Measurements from ENCODE around the gene NLK. TPM values are rescaled to one million over a fixed set of nuclear protein-coding genes. Genes with fewer than 3 reads are reported as not detected.

NLK gene
- total RNA-seq, 1 donor, result 10.5 TPM

GRCh38 chr17:28112181-28112580 lies 69.7 kb downstream of the NLK start:
- no peak for DNase-seq (ENCODE audit: insufficient read length, low spot score, missing footprints)
- Histone ChIP-seq H3K79me2 (ENCODE audit: insufficient read depth, low read length) (peaks cover 42% of the 10 kb centered on the region), H3K9me3 (ENCODE audit: low read depth, low read length) (no peaks in the 10 kb centered on the region), H3K4me3 (ENCODE audit: insufficient read depth, low read length) (no peak overlapping the region), H3K36me3 (ENCODE audit: insufficient read depth, low read length) (no peaks in the 10 kb centered on the region), H2AFZ (ENCODE audit: low read length) (no peak overlapping the region), H3K27me3 (ENCODE audit: insufficient read depth, low read length) (no peaks in the 10 kb centered on the region), H3K4me2 (ENCODE audit: insufficient read depth, low read length) (no peak overlapping the region), H3K4me1 (ENCODE audit: insufficient read depth, low read length) (peaks cover 4% of the 10 kb centered on the region), H4K20me1 (ENCODE audit: insufficient read depth, low read length) (no peaks in the 10 kb centered on the region), H3K27ac (ENCODE audit: low read depth, low read length) (no peak overlapping the region)
- no peak for TF ChIP-seq CTCF (IDR thresholded peaks at IDR 0.05; ENCODE audit: extremely low read depth, low read depth, low read length)

- Histone ChIP-seq H4K20me1 (ENCODE audit: insufficient read depth, low read length) (no peaks in the 10 kb centered on the region), H3K4me2 (ENCODE audit: insufficient read depth, low read length) (no peak overlapping the region), H3K27ac (ENCODE audit: low read depth, low read length) (no peak overlapping the region), H2AFZ (ENCODE audit: low read length) (no peak overlapping the region), H3K79me2 (ENCODE audit: insufficient read depth, low read length) (peaks cover 45% of the 10 kb centered on the region), H3K4me1 (ENCODE audit: insufficient read depth, low read length) (peaks cover 4% of the 10 kb centered on the region), H3K9me3 (ENCODE audit: low read depth, low read length) (no peaks in the 10 kb centered on the region), H3K27me3 (ENCODE audit: insufficient read depth, low read length) (no peaks in the 10 kb centered on the region), H3K36me3 (ENCODE audit: insufficient read depth, low read length) (no peaks in the 10 kb centered on the region), H3K4me3 (ENCODE audit: insufficient read depth, low read length) (no peak overlapping the region)
- no peak for TF ChIP-seq CTCF (IDR thresholded peaks at IDR 0.05; ENCODE audit: extremely low read depth, low read depth, low read length)
- DNase-seq (ENCODE audit: insufficient read length, low spot score, missing footprints), result no peak
Measured at GRCh38 chr17:28112606-28113005, 70.1 kb downstream of the NLK start.

GRCh38 chr17:28113269-28113668 lies 70.8 kb downstream of the NLK start:
- Histone ChIP-seq H3K36me3 (ENCODE audit: insufficient read depth, low read length) (no peaks in the 10 kb centered on the region), H3K4me1 (ENCODE audit: insufficient read depth, low read length) (peaks cover 4% of the 10 kb centered on the region), H3K79me2 (ENCODE audit: insufficient read depth, low read length) (peaks cover 45% of the 10 kb centered on the region), H2AFZ (ENCODE audit: low read length) (no peak overlapping the region), H3K27ac (ENCODE audit: low read depth, low read length) (no peak overlapping the region), H4K20me1 (ENCODE audit: insufficient read depth, low read length) (no peaks in the 10 kb centered on the region), H3K9me3 (ENCODE audit: low read depth, low read length) (no peaks in the 10 kb centered on the region), H3K27me3 (ENCODE audit: insufficient read depth, low read length) (no peaks in the 10 kb centered on the region), H3K4me2 (ENCODE audit: insufficient read depth, low read length) (no peak overlapping the region), H3K4me3 (ENCODE audit: insufficient read depth, low read length) (no peak overlapping the region)
- TF ChIP-seq CTCF (IDR thresholded peaks at IDR 0.05; ENCODE audit: extremely low read depth, low read depth, low read length), result no peak
- DNase-seq (ENCODE audit: insufficient read length, low spot score, missing footprints), result no peak

- Histone ChIP-seq H3K9me3 (ENCODE audit: low read depth, low read length) (no peaks in the 10 kb centered on the region), H3K4me2 (ENCODE audit: insufficient read depth, low read length) (no peak overlapping the region), H3K79me2 (ENCODE audit: insufficient read depth, low read length) (peaks cover 54% of the 10 kb centered on the region), H2AFZ (ENCODE audit: low read length) (no peak overlapping the region), H3K27ac (ENCODE audit: low read depth, low read length) (no peak overlapping the region), H3K4me3 (ENCODE audit: insufficient read depth, low read length) (no peak overlapping the region), H3K36me3 (ENCODE audit: insufficient read depth, low read length) (no peaks in the 10 kb centered on the region), H4K20me1 (ENCODE audit: insufficient read depth, low read length) (no peaks in the 10 kb centered on the region), H3K27me3 (ENCODE audit: insufficient read depth, low read length) (no peaks in the 10 kb centered on the region), H3K4me1 (ENCODE audit: insufficient read depth, low read length) (peaks cover 4% of the 10 kb centered on the region)
- TF ChIP-seq CTCF (IDR thresholded peaks at IDR 0.05; ENCODE audit: extremely low read depth, low read depth, low read length), result no peak
- DNase-seq (ENCODE audit: insufficient read length, low spot score, missing footprints), result no peak
Measured at GRCh38 chr17:28115046-28115445, 72.6 kb downstream of the NLK start.

Data from osteoblast (primary cell).